ENCODE measurements around the gene RNF220. TPM values are rescaled to one million over a fixed set of nuclear protein-coding genes. Genes with fewer than 3 reads are reported as not detected.
"Not testable (repeated sequence)": the region's sequence is repeated elsewhere in the genome, so short reads cannot be mapped to it uniquely, and the experiment has no call there.

Gene RNF220
- total and polyA plus RNA-seq, 2 experiments from 2014 or later, result 77.2 to 117 TPM

DNA sequence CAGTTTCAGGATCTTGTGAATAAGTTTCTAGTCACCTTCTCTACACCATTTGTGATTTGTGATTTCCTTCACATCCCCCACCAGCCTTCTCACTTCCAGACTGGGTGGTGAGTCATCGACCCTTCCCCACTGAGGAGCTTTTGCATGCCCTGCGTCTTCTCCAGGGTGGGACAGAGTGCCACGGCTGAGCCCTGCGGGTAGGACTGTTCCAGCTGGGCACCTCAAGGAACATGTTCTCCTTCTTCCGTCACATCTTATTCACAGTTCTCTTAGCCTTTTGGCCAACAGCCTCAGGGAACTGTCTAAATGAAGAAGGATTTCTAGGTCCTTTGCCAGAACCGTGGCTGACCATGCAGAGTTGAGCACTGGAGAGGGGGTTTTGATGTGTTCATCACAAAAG lies 152.7 kb downstream of the RNF220 start:
- H3K27ac ChIP-seq, result no peak overlapping the region
- no peak overlapping the region for H3K4me3 ChIP-seq
- H2AFZ ChIP-seq, result no peak overlapping the region
- no peaks in the 10 kb centered on the region for H3K9me3 ChIP-seq (ENCODE audit: low read depth)
- TF ChIP-seq, protein P1, sequence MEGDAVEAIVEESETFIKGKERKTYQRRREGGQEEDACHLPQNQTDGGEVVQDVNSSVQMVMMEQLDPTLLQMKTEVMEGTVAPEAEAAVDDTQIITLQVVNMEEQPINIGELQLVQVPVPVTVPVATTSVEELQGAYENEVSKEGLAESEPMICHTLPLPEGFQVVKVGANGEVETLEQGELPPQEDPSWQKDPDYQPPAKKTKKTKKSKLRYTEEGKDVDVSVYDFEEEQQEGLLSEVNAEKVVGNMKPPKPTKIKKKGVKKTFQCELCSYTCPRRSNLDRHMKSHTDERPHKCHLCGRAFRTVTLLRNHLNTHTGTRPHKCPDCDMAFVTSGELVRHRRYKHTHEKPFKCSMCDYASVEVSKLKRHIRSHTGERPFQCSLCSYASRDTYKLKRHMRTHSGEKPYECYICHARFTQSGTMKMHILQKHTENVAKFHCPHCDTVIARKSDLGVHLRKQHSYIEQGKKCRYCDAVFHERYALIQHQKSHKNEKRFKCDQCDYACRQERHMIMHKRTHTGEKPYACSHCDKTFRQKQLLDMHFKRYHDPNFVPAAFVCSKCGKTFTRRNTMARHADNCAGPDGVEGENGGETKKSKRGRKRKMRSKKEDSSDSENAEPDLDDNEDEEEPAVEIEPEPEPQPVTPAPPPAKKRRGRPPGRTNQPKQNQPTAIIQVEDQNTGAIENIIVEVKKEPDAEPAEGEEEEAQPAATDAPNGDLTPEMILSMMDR (IDR thresholded peaks at IDR 0.05; ENCODE audit: poor library complexity), result no peak
- no peak for TF ChIP-seq EZH2phosphoT487 (IDR thresholded peaks at IDR 0.05; ENCODE audit: low read depth, severe bottlenecking, unreplicated experiment)
- no peak for TF ChIP-seq EZH2 (IDR thresholded peaks at IDR 0.05; ENCODE audit: borderline replicate concordance)
- no peaks in the 10 kb centered on the region for H3K79me2 ChIP-seq
- WGBS (ENCODE audit: low lambda C conversion rate, missing lambda C conversion rate), result 57% methylated on average over 6 of the region's 6 CpGs
- no peaks in the 10 kb centered on the region for H4K20me1 ChIP-seq (ENCODE audit: insufficient read depth, poor library complexity, severe bottlenecking)
- H3K36me3 ChIP-seq (replicated peaks; ENCODE audit: insufficient read depth, low read depth), result no peaks in the 10 kb centered on the region
- no peaks in the 10 kb centered on the region for H3K9me2 ChIP-seq (replicated peaks; ENCODE audit: insufficient read depth)
- H3K4me1 ChIP-seq (ENCODE audit: insufficient read depth), result peaks cover 3% of the 10 kb centered on the region
- peaks cover 4% of the 10 kb centered on the region for H3K27me3 ChIP-seq
- no peak overlapping the region for H3K4me2 ChIP-seq
- DNase-seq (ENCODE audit: low spot score), result no peak

DNA sequence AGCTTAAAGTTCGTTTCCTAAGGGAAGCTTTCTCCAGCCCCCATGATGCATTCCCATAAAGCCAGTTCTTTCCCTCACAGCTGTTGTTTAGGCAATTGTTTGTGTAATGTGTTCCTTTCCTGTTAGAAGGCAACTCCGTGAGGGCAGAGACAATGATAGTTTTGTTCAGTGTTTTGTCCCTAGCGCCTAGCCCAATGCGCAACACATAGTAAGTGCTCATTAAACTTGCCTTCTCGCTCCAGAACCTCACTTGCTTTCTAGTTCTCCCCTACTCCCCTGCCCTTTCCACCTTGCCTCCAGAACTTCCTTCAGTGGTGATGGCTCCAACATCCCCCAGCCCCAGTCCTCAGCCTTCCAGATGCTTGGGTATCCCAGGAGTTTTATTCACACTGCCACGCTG lies 153.8 kb downstream of the RNF220 start:
- Histone ChIP-seq H3K36me3 (replicated peaks; ENCODE audit: insufficient read depth, low read depth) (no peaks in the 10 kb centered on the region), H3K4me2 (no peak overlapping the region), H4K20me1 (ENCODE audit: insufficient read depth, poor library complexity, severe bottlenecking) (no peaks in the 10 kb centered on the region), H3K79me2 (no peaks in the 10 kb centered on the region), H3K27ac (no peak overlapping the region), H3K9me3 (ENCODE audit: low read depth) (no peaks in the 10 kb centered on the region), H2AFZ (no peak overlapping the region), H3K4me1 (ENCODE audit: insufficient read depth) (no peaks in the 10 kb centered on the region), H3K27me3 (peaks cover 9% of the 10 kb centered on the region), H3K9me2 (replicated peaks; ENCODE audit: insufficient read depth) (no peaks in the 10 kb centered on the region), H3K4me3 (no peak overlapping the region)
- TF ChIP-seq EZH2 (IDR thresholded peaks at IDR 0.05; ENCODE audit: borderline replicate concordance), result no peak
- WGBS (ENCODE audit: low lambda C conversion rate, missing lambda C conversion rate), result 73% methylated on average over 6 of the region's 6 CpGs
- no peak for DNase-seq (ENCODE audit: low spot score)

DNA sequence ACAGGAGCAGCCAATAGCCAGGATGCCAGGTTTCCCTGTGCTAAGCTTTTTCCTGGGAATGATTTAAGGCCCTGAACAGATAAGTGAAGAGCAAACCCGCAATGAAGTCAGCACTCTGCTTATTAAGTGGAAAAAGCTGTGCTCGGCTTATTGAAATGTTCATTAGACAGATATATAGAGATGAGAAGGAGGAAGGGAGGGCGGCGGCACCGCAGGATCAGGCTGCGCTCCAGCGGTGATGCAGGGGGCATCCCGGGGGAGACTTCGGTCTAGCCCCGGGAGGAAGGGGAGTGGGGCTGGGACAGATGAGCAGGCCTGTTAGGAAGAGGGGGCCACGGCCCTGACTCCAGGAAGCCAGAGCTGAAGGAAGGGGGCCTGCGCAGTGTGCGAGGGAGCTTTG lies 154.3 kb downstream of the RNF220 start:
- H4K20me1 ChIP-seq (ENCODE audit: insufficient read depth, poor library complexity, severe bottlenecking), result no peaks in the 10 kb centered on the region
- TF ChIP-seq, protein P1 (IDR thresholded peaks at IDR 0.05; ENCODE audit: poor library complexity), result no peak
- TF ChIP-seq EZH2phosphoT487 (IDR thresholded peaks at IDR 0.05; ENCODE audit: low read depth, severe bottlenecking, unreplicated experiment) (no peak), EZH2 (IDR thresholded peaks at IDR 0.05; ENCODE audit: borderline replicate concordance) (no peak)
- H3K79me2 ChIP-seq, result no peaks in the 10 kb centered on the region
- no peak for DNase-seq (ENCODE audit: low spot score)
- H3K27me3 ChIP-seq, result peaks cover 10% of the 10 kb centered on the region
- no peak overlapping the region for H3K4me2 ChIP-seq
- no peak overlapping the region for H3K27ac ChIP-seq
- H3K4me1 ChIP-seq (ENCODE audit: insufficient read depth), result no peaks in the 10 kb centered on the region
- no peaks in the 10 kb centered on the region for H3K36me3 ChIP-seq (replicated peaks; ENCODE audit: insufficient read depth, low read depth)
- no peaks in the 10 kb centered on the region for H3K9me2 ChIP-seq (replicated peaks; ENCODE audit: insufficient read depth)
- 70% methylated on average over 13 of the region's 13 CpGs for WGBS (ENCODE audit: low lambda C conversion rate, missing lambda C conversion rate)
- H3K9me3 ChIP-seq (ENCODE audit: low read depth), result no peaks in the 10 kb centered on the region
- H2AFZ ChIP-seq, result no peak overlapping the region
- no peak overlapping the region for H3K4me3 ChIP-seq

DNA sequence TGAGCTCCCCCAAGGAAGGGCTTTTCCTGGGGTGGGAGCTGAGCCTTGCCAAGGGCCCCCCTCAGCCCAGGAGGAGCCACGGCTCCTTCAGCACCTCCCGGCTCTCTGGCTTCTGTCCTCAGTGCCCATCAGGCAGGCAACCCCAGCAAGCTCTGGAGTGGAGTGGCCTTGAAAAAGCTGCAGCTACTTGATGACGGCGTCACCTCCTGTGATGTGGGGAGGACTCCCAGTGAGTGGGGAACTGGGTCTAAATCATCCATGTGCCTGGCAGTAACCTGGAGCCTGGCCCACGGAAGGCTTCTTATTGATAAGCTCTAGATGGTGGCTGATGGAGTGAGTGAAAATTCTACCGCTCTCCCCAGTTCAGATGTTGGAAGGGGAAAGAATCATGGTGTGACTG lies 154.9 kb downstream of the RNF220 start:
- no peak overlapping the region for H3K4me2 ChIP-seq
- no peak overlapping the region for H3K4me3 ChIP-seq
- no peak for DNase-seq (ENCODE audit: low spot score)
- no peaks in the 10 kb centered on the region for H3K36me3 ChIP-seq (replicated peaks; ENCODE audit: insufficient read depth, low read depth)
- no peaks in the 10 kb centered on the region for H3K79me2 ChIP-seq
- no peak overlapping the region for H3K27ac ChIP-seq
- no peaks in the 10 kb centered on the region for H3K4me1 ChIP-seq (ENCODE audit: insufficient read depth)
- H2AFZ ChIP-seq, result no peak overlapping the region
- no peaks in the 10 kb centered on the region for H3K9me2 ChIP-seq (replicated peaks; ENCODE audit: insufficient read depth)
- no peaks in the 10 kb centered on the region for H4K20me1 ChIP-seq (ENCODE audit: insufficient read depth, poor library complexity, severe bottlenecking)
- no peaks in the 10 kb centered on the region for H3K9me3 ChIP-seq (ENCODE audit: low read depth)
- H3K27me3 ChIP-seq, result peaks cover 10% of the 10 kb centered on the region
- no peak for TF ChIP-seq EZH2 (IDR thresholded peaks at IDR 0.05; ENCODE audit: borderline replicate concordance)
- TF ChIP-seq EZH2phosphoT487 (IDR thresholded peaks at IDR 0.05; ENCODE audit: low read depth, severe bottlenecking, unreplicated experiment), result no peak
- TF ChIP-seq, protein P1 (IDR thresholded peaks at IDR 0.05; ENCODE audit: poor library complexity), result no peak
- 86% methylated on average over 6 of the region's 6 CpGs for WGBS (ENCODE audit: low lambda C conversion rate, missing lambda C conversion rate)

DNA sequence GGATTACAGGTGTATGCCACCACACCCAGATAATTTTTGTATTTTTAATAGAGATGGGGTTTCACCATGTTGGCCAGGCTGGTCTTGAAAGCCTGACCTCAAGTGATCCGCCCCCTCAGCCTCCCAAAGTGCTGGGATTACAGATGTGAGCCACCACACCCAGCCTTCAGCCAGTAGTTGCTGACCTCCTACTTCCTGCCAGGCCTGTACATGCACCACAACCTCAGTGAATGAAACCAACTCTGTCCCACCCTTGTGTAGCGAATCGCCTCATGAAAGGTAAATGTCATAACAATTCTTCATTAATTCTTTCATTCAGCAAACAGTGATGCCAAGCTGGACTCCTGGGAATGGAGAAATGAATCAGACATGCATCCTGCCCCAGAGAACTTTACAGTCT lies 155.6 kb downstream of the RNF220 start:
- not testable (repeated sequence) for H3K4me1 ChIP-seq (ENCODE audit: insufficient read depth); DNase-seq (ENCODE audit: low spot score); H3K9me2 ChIP-seq (replicated peaks; ENCODE audit: insufficient read depth); H3K4me2 ChIP-seq; H3K4me3 ChIP-seq; H3K27me3 ChIP-seq; H2AFZ ChIP-seq; H3K36me3 ChIP-seq (replicated peaks; ENCODE audit: insufficient read depth, low read depth); H3K27ac ChIP-seq; H3K9me3 ChIP-seq (ENCODE audit: low read depth); H3K79me2 ChIP-seq; H4K20me1 ChIP-seq (ENCODE audit: insufficient read depth, poor library complexity, severe bottlenecking)
- WGBS (ENCODE audit: low lambda C conversion rate, missing lambda C conversion rate), result 93% methylated on average over 3 of the region's 3 CpGs
